Loucy (cell line): ENCODE data around the gene NLRP4.

Experiments used
- H2AFZ ChIP-seq: fragments of 200-600 bp; sonication (generic); 2 replicates; pipeline ENCODE4 v1.6.0; 2016; ENCODE audit warnings: antibody characterized with exemption, mild to moderate bottlenecking, low read length, moderate library complexity
- H3F3A ChIP-seq: fragments of 200-600 bp; 2 replicates; pipeline ENCODE4 v1.6.0; 2016; ENCODE audit warnings: antibody characterized with exemption, low read depth, mild to moderate bottlenecking
- H3K27me3 ChIP-seq: fragments of 200-600 bp; sonication (generic); 2 replicates; pipeline ENCODE4 v1.6.1; 2014; ENCODE audit warnings: low read length, mild to moderate bottlenecking; ENCODE audit not compliant: insufficient read depth, poor library complexity, severe bottlenecking
- H3K36me3 ChIP-seq: fragments of 200-600 bp; sonication (generic); 2 replicates; pipeline ENCODE4 v1.6.1; 2016; ENCODE audit warnings: low read length; ENCODE audit not compliant: insufficient read depth
- H3K4me1 ChIP-seq: fragments of 200-600 bp; sonication (generic); 2 replicates; pipeline ENCODE4 v1.5.1; 2014; ENCODE audit warnings: low read length, mild to moderate bottlenecking; ENCODE audit not compliant: insufficient read depth, poor library complexity, severe bottlenecking
- H3K4me2 ChIP-seq: fragments of 200-600 bp; sonication (generic); 2 replicates; pipeline ENCODE4 v1.6.0; 2014; ENCODE audit warnings: antibody characterized with exemption, low read length, low read depth, mild to moderate bottlenecking; ENCODE audit not compliant: poor library complexity, severe bottlenecking
- H3K4me3 ChIP-seq: fragments of 200-600 bp; sonication (generic); 2 replicates; pipeline ENCODE4 v1.5.1; 2014; ENCODE audit warnings: low read length, mild to moderate bottlenecking, mixed read lengths; ENCODE audit not compliant: poor library complexity, severe bottlenecking
- H3K79me2 ChIP-seq: fragments of 200-600 bp; sonication (generic); 2 replicates; pipeline ENCODE4 v1.6.1; 2014; ENCODE audit warnings: low read length; ENCODE audit not compliant: insufficient read depth
- H3K9ac ChIP-seq: fragments of 200-600 bp; sonication (generic); 2 replicates; pipeline ENCODE4 v1.6.0; 2014; ENCODE audit warnings: mild to moderate bottlenecking, low read depth, low read length, moderate library complexity; ENCODE audit not compliant: poor library complexity, severe bottlenecking
- H3K9me2 ChIP-seq: fragments of 200-600 bp; sonication (generic); replicated peaks from 2 replicates; pipeline ENCODE4 v1.6.1; 2016; ENCODE audit warnings: low read depth, low read length, mixed read lengths
- H3K9me3 ChIP-seq: fragments of 200-600 bp; sonication (generic); 2 replicates; pipeline ENCODE4 v1.6.1; 2014; ENCODE audit warnings: mild to moderate bottlenecking, antibody characterized with exemption, low read length, low read depth; ENCODE audit not compliant: insufficient read depth
- H4K20me1 ChIP-seq: fragments of 200-600 bp; sonication (generic); 2 replicates; pipeline ENCODE4 v1.6.0; 2014; ENCODE audit warnings: antibody characterized with exemption, low read length, mild to moderate bottlenecking; ENCODE audit not compliant: insufficient read depth, poor library complexity, severe bottlenecking
- CTCF ChIP-seq: fragments of 200-600 bp; sonication (generic); conservative IDR thresholded peaks from 2 replicates; pipeline ENCODE4 v1.5.1; 2014; ENCODE audit warnings: mild to moderate bottlenecking, antibody characterized with exemption, low read length
- EZH2phosphoT487 ChIP-seq: fragments of 200-600 bp; IDR thresholded peaks from 2 replicates; pipeline ENCODE4 v1.6.1; 2018; ENCODE audit warnings: antibody characterized with exemption, mild to moderate bottlenecking, moderate library complexity, borderline replicate concordance

The NLRP4 gene

GRCh38 chr19:55907286-55907685 lies 70.9 kb downstream of the NLRP4 start:
- TF ChIP-seq CTCF: no peak
- TF ChIP-seq EZH2phosphoT487: no peak
- Histone ChIP-seq H2AFZ (no peak overlapping the region), H3K9me3 (peaks cover 5% of the 10 kb centered on the region; the same call in 1 of the 2 replicates), H3K36me3 (no peaks in the 10 kb centered on the region), H3K4me2 (no peak overlapping the region), H3K9ac (no peak overlapping the region), H4K20me1 (no peaks in the 10 kb centered on the region), H3K79me2 (no peaks in the 10 kb centered on the region), H3K9me2 (no peaks in the 10 kb centered on the region), H3K4me3 (no peak overlapping the region), H3K27me3 (no peaks in the 10 kb centered on the region), H3F3A (no peaks in the 10 kb centered on the region), H3K4me1 (no peaks in the 10 kb centered on the region)

GRCh38 chr19:55907746-55908145 lies 71.4 kb downstream of the NLRP4 start:
- no peaks in the 10 kb centered on the region for H3K27me3 ChIP-seq
- no peaks in the 10 kb centered on the region for H4K20me1 ChIP-seq
- no peak overlapping the region for H3K9ac ChIP-seq
- H3K9me2 ChIP-seq: no peaks in the 10 kb centered on the region
- no peak overlapping the region for H3K4me2 ChIP-seq
- H3K36me3 ChIP-seq: no peaks in the 10 kb centered on the region
- H3K4me3 ChIP-seq: no peak overlapping the region
- H2AFZ ChIP-seq: no peak overlapping the region
- H3K9me3 ChIP-seq: peaks cover 5% of the 10 kb centered on the region; the same call in 1 of the 2 replicates
- TF ChIP-seq CTCF (no peak), EZH2phosphoT487 (no peak)
- H3K4me1 ChIP-seq: no peaks in the 10 kb centered on the region
- no peaks in the 10 kb centered on the region for H3K79me2 ChIP-seq
- no peaks in the 10 kb centered on the region for H3F3A ChIP-seq

- Histone ChIP-seq H3K36me3 (no peaks in the 10 kb centered on the region), H3K9me2 (no peaks in the 10 kb centered on the region), H3F3A (no peaks in the 10 kb centered on the region), H3K4me2 (no peak overlapping the region), H3K27me3 (no peaks in the 10 kb centered on the region), H3K4me1 (no peaks in the 10 kb centered on the region), H4K20me1 (no peaks in the 10 kb centered on the region), H3K9ac (no peak overlapping the region), H3K4me3 (no peak overlapping the region), H2AFZ (no peak overlapping the region), H3K9me3 (peaks cover 5% of the 10 kb centered on the region; the same call in 1 of the 2 replicates), H3K79me2 (no peaks in the 10 kb centered on the region)
- TF ChIP-seq EZH2phosphoT487 (no peak), CTCF (no peak)
Observed at GRCh38 chr19:55909801-55910200, 73.5 kb downstream of the NLRP4 start.
